ENCODE measurements around the gene TMPRSS6. TPM values are rescaled to one million over a fixed set of nuclear protein-coding genes. Genes with fewer than 3 reads are reported as not detected.

The TMPRSS6 gene
- total and polyA plus RNA-seq, 2 of the 13 experiments (the other 11 are each of a cell fraction or from before 2014, with no cell fraction given), result 4.2 to 4.8 TPM

DNA sequence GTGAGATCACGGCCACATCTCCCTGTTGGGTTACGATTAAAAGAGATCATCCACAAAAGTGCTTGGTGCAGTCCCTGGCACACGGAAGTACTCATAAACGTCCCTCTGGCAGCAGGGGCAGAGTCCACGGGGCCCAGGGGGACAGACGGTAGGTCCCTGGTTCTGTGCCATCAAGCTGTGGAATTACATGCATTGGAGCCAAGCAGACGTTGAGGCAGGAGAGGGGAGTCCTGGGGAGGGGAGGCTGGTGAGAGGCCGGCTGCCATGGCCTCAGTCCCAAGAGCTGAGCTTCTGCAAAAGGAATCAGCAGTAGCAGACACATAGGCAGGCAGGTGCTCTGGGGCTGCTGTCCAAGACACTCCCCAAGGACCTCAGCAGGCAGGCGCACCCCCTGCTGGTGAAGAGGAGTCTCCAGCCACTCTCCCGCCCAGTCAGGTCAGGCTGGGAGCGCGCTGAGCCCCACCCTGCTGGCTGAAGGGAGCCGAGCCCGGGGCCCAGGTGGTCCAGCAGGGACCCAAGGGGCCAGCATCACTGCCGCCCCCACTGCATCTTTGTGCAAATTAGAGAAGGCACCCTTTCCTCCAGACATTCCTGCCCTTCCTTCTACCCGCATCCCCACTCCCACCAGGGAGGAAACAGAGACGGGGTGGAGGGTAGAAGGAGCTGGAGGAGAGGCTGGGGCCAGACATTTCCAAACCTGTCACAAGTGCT is 65.5 kb downstream of the TMPRSS6 start (continued):
- TF ChIP-seq, protein P1, sequence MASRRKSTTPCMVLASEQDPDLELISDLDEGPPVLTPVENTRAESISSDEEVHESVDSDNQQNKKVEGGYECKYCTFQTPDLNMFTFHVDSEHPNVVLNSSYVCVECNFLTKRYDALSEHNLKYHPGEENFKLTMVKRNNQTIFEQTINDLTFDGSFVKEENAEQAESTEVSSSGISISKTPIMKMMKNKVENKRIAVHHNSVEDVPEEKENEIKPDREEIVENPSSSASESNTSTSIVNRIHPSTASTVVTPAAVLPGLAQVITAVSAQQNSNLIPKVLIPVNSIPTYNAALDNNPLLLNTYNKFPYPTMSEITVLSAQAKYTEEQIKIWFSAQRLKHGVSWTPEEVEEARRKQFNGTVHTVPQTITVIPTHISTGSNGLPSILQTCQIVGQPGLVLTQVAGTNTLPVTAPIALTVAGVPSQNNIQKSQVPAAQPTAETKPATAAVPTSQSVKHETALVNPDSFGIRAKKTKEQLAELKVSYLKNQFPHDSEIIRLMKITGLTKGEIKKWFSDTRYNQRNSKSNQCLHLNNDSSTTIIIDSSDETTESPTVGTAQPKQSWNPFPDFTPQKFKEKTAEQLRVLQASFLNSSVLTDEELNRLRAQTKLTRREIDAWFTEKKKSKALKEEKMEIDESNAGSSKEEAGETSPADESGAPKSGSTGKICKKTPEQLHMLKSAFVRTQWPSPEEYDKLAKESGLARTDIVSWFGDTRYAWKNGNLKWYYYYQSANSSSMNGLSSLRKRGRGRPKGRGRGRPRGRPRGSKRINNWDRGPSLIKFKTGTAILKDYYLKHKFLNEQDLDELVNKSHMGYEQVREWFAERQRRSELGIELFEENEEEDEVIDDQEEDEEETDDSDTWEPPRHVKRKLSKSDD (CRISPR knock-in tag; IDR thresholded peaks at IDR 0.05; ENCODE audit: low read depth), result no peak
- no peak for TF ChIP-seq ZNF232 (CRISPR knock-in tag; IDR thresholded peaks at IDR 0.05; ENCODE audit: borderline replicate concordance)
- TF ChIP-seq ZNF775 (CRISPR knock-in tag; IDR thresholded peaks at IDR 0.05; ENCODE audit: borderline replicate concordance), result no peak; the same call in 1 of the 2 replicates
- TF ChIP-seq, protein P2, sequence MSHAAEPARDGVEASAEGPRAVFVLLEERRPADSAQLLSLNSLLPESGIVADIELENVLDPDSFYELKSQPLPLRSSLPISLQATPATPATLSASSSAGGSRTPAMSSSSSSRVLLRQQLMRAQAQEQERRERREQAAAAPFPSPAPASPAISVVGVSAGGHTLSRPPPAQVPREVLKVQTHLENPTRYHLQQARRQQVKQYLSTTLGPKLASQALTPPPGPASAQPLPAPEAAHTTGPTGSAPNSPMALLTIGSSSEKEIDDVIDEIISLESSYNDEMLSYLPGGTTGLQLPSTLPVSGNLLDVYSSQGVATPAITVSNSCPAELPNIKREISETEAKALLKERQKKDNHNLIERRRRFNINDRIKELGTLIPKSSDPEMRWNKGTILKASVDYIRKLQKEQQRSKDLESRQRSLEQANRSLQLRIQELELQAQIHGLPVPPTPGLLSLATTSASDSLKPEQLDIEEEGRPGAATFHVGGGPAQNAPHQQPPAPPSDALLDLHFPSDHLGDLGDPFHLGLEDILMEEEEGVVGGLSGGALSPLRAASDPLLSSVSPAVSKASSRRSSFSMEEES (CRISPR knock-in tag; IDR thresholded peaks at IDR 0.05), result 0 out of 2 replicates have a peak, but pooled peaks have one; percentile 28
- TF ChIP-seq, protein P3, sequence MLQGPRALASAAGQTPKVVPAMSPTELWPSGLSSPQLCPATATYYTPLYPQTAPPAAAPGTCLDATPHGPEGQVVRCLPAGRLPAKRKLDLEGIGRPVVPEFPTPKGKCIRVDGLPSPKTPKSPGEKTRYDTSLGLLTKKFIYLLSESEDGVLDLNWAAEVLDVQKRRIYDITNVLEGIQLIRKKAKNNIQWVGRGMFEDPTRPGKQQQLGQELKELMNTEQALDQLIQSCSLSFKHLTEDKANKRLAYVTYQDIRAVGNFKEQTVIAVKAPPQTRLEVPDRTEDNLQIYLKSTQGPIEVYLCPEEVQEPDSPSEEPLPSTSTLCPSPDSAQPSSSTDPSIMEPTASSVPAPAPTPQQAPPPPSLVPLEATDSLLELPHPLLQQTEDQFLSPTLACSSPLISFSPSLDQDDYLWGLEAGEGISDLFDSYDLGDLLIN (CRISPR knock-in tag; IDR thresholded peaks at IDR 0.05; ENCODE audit: borderline replicate concordance), result no peak
- peak; percentile 98 for TF ChIP-seq ASH2L (IDR thresholded peaks at IDR 0.05; ENCODE audit: insufficient read length, low read depth, low read length)
- TF ChIP-seq PHF21A (CRISPR knock-in tag; IDR thresholded peaks at IDR 0.05), result peak; percentile 14; the same call in 1 of the 2 replicates
- TF ChIP-seq, protein P4, sequence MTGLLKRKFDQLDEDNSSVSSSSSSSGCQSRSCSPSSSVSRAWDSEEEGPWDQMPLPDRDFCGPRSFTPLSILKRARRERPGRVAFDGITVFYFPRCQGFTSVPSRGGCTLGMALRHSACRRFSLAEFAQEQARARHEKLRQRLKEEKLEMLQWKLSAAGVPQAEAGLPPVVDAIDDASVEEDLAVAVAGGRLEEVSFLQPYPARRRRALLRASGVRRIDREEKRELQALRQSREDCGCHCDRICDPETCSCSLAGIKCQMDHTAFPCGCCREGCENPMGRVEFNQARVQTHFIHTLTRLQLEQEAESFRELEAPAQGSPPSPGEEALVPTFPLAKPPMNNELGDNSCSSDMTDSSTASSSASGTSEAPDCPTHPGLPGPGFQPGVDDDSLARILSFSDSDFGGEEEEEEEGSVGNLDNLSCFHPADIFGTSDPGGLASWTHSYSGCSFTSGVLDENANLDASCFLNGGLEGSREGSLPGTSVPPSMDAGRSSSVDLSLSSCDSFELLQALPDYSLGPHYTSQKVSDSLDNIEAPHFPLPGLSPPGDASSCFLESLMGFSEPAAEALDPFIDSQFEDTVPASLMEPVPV (CRISPR knock-in tag; IDR thresholded peaks at IDR 0.05), result no peak
- no peak for TF ChIP-seq HMGA1 (CRISPR knock-in tag; conservative IDR thresholded peaks at IDR 0.05)
- TF ChIP-seq ZNF451 (CRISPR knock-in tag; IDR thresholded peaks at IDR 0.05), result peak; percentile 82
- TF ChIP-seq SP140L (CRISPR knock-in tag; IDR thresholded peaks at IDR 0.05; ENCODE audit: borderline replicate concordance), result no peak
- TF ChIP-seq, protein P5, sequence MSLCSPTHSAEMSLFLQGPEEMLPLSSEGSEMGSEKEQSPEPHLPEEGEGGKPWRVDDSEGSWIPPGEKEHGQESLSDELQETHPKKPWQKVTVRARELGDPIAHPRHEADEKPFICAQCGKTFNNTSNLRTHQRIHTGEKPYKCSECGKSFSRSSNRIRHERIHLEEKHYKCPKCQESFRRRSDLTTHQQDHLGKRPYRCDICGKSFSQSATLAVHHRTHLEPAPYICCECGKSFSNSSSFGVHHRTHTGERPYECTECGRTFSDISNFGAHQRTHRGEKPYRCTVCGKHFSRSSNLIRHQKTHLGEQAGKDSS (CRISPR knock-in tag; IDR thresholded peaks at IDR 0.05; ENCODE audit: borderline replicate concordance, low read depth), result peak; percentile 91
- TF ChIP-seq ARID2 (CRISPR knock-in tag; IDR thresholded peaks at IDR 0.05; ENCODE audit: borderline replicate concordance), result no peak
- TF ChIP-seq SIX4 (CRISPR knock-in tag; IDR thresholded peaks at IDR 0.05), result no peak
- TF ChIP-seq SRF (IDR thresholded peaks at IDR 0.05; ENCODE audit: low read depth, low read length), result no peak
- TF ChIP-seq ZNF615 (CRISPR knock-in tag; IDR thresholded peaks at IDR 0.05; ENCODE audit: borderline replicate concordance), result no peak
- TF ChIP-seq, protein P6, sequence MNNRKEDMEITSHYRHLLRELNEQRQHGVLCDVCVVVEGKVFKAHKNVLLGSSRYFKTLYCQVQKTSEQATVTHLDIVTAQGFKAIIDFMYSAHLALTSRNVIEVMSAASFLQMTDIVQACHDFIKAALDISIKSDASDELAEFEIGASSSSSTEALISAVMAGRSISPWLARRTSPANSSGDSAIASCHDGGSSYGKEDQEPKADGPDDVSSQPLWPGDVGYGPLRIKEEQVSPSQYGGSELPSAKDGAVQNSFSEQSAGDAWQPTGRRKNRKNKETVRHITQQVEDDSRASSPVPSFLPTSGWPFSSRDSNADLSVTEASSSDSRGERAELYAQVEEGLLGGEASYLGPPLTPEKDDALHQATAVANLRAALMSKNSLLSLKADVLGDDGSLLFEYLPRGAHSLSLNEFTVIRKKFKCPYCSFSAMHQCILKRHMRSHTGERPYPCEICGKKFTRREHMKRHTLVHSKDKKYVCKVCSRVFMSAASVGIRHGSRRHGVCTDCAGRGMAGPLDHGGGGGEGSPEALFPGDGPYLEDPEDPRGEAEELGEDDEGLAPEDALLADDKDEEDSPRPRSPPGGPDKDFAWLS (CRISPR knock-in tag; IDR thresholded peaks at IDR 0.05; ENCODE audit: borderline replicate concordance), result 0 out of 2 replicates have a peak, but pooled peaks have one; percentile 57
- no peak for TF ChIP-seq RFX5 (IDR thresholded peaks at IDR 0.05; ENCODE audit: low read depth, low read length)
